Gastrocnemius medialis (tissue), 4 donors: ENCODE measurements around the gene PLEKHG7.

ENCODE experiments used
- POLR2A ChIP-seq, 2 donors: fragments of 450-650 bp; IDR thresholded peaks; one replicate each; pipeline ENCODE4 v1.6.1; 2017; ENCODE audit warnings: antibody characterized with exemption in 2 of 2, mild to moderate bottlenecking in 2 of 2, moderate library complexity in 2 of 2
- TF ChIP-seq, protein P1 (sequence below), 5 experiments: fragments of 450-650 bp in 3 of 5; fragments of 200-600 bp in 2 of 5; sonication (generic) in 2 of 5; IDR thresholded peaks in 4 of 5; conservative IDR thresholded peaks in 1 of 5; 1 replicate in 4 of 5; 2 replicates in 1 of 5; pipeline ENCODE4 v1.5.1; 2016 to 2019; ENCODE audit warnings: antibody characterized with exemption in 5 of 5, mild to moderate bottlenecking in 3 of 5, moderate library complexity in 3 of 5

DNA sequence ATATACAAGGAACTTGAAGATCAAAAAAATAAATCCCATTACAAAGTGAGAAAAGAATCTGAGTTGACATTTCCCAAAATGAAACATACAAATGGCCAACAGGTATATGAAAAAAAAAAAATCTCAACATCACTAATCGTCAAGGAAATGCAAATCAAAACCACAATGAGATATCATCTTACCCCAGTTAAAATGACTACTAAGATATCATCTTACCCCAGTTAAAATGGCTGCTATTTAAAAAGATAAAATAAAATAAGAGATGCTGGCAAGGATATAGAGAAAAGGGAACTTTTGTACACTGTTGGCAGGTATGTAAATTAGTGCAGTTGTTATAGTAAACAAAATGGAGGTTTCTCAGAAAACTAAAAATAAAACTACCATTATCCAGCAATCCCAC, 44.4 kb downstream of the PLEKHG7 start:
- TF ChIP-seq, protein P1, sequence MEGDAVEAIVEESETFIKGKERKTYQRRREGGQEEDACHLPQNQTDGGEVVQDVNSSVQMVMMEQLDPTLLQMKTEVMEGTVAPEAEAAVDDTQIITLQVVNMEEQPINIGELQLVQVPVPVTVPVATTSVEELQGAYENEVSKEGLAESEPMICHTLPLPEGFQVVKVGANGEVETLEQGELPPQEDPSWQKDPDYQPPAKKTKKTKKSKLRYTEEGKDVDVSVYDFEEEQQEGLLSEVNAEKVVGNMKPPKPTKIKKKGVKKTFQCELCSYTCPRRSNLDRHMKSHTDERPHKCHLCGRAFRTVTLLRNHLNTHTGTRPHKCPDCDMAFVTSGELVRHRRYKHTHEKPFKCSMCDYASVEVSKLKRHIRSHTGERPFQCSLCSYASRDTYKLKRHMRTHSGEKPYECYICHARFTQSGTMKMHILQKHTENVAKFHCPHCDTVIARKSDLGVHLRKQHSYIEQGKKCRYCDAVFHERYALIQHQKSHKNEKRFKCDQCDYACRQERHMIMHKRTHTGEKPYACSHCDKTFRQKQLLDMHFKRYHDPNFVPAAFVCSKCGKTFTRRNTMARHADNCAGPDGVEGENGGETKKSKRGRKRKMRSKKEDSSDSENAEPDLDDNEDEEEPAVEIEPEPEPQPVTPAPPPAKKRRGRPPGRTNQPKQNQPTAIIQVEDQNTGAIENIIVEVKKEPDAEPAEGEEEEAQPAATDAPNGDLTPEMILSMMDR (IDR thresholded peaks at IDR 0.05 in 4 of 5, conservative IDR thresholded peaks at IDR 0.05 in 1 of 5) = no peak
- no peak for TF ChIP-seq POLR2A (IDR thresholded peaks at IDR 0.05)
